PC-9 (cell line): ENCODE results near the gene PDE1C. TPM values are rescaled to one million over a fixed set of nuclear protein-coding genes. Genes with fewer than 3 reads are reported as not detected.

Experiments used
- BruUV-seq: library from RNA; stranded (reverse); fragments of 400-500 nt; replicated peaks from 2 replicates; lab custom pipeline; 2021; lab: Mats Ljungman, UMichigan
- CTCF ChIA-PET: fragments of 300-600 bp; sonication (Branson Sonifier 250); formaldehyde crosslinking; loops from one replicate; lab custom pipeline; 2022; ENCODE audit warnings: antibody characterized with exemption; lab: Charles Lee
- POLR2A ChIA-PET: fragments of 300-600 bp; sonication (Branson Sonifier 250); formaldehyde crosslinking; loops from one replicate; lab custom pipeline; 2022; ENCODE audit warnings: antibody characterized with exemption; ENCODE audit not compliant: unreplicated experiment; lab: Charles Lee
- DNase-seq, 2 experiments: peaks; one replicate each; pipeline versions ENCODE4 v3.0.0 to v3.0.0-alpha.2; 2015 to 2022; ENCODE audit warnings: mixed read lengths in 1 of 2
- H2AFZ ChIP-seq: fragments of 200-600 bp; sonication (generic); 2 replicates; pipeline ENCODE4 v1.8.1; 2017; ENCODE audit warnings: antibody characterized with exemption
- H3F3A ChIP-seq: fragments of 200-600 bp; sonication (generic); 2 replicates; pipeline ENCODE4 v1.8.1; 2017; ENCODE audit warnings: antibody characterized with exemption, mild to moderate bottlenecking, low read depth; ENCODE audit not compliant: insufficient read depth
- H3K27ac ChIP-seq: fragments of 200-600 bp; sonication (generic); 2 replicates; pipeline ENCODE4 v1.6.1; 2016; ENCODE audit warnings: mixed run types
- H3K27me3 ChIP-seq: fragments of 200-600 bp; sonication (generic); 2 replicates; pipeline ENCODE4 v1.6.1; 2016; ENCODE audit warnings: low read depth, mixed run types; ENCODE audit not compliant: insufficient read depth
- H3K36me3 ChIP-seq: fragments of 200-600 bp; sonication (generic); 2 replicates; pipeline ENCODE4 v1.6.1; 2016; ENCODE audit warnings: low read depth, mixed run types
- H3K4me1 ChIP-seq: fragments of 200-600 bp; sonication (generic); replicated peaks from 2 replicates; pipeline ENCODE4 v1.6.1; 2016; ENCODE audit warnings: mixed run types; ENCODE audit not compliant: insufficient read depth
- H3K4me2 ChIP-seq: fragments of 200-600 bp; sonication (generic); 2 replicates; pipeline ENCODE4 v1.6.1; 2017; ENCODE audit warnings: mixed run types
- H3K4me3 ChIP-seq: fragments of 200-600 bp; sonication (generic); 2 replicates; pipeline ENCODE4 v1.6.1; 2016; ENCODE audit warnings: mixed run types
- H3K79me2 ChIP-seq: fragments of 200-600 bp; sonication (generic); 2 replicates; pipeline ENCODE4 v1.6.1; 2017; ENCODE audit warnings: low read depth, mixed run types
- H3K9me2 ChIP-seq: fragments of 200-600 bp; sonication (generic); 2 replicates; pipeline ENCODE4 v1.8.1; 2017; ENCODE audit warnings: mild to moderate bottlenecking; ENCODE audit not compliant: insufficient read depth
- H3K9me3 ChIP-seq: fragments of 200-600 bp; sonication (generic); 2 replicates; pipeline ENCODE4 v1.8.1; 2016; ENCODE audit warnings: low read depth; ENCODE audit not compliant: insufficient read depth
- H4K20me1 ChIP-seq: fragments of 200-600 bp; sonication (generic); 2 replicates; pipeline ENCODE4 v1.8.1; 2017; ENCODE audit not compliant: insufficient read depth
- EZH2 ChIP-seq: fragments of 200-600 bp; sonication (generic); IDR thresholded peaks from 2 replicates; pipeline ENCODE4 v1.8.0; 2017; ENCODE audit warnings: antibody characterized with exemption, low read depth
- intact Hi-C: fragments of 100-400 bp; cut with micrococcal nuclease; formaldehyde crosslinking; loops from one replicate; pipeline ENCODE4 v1.10.0; 2022; ENCODE audit not compliant: unreplicated experiment
- total RNA-seq: library from RNA; stranded (reverse); gene quantifications from 2 replicates; pipeline ENCODE4 v1.2.3, GENCODE V29; 2021
- TF ChIP-seq, protein P1 (sequence below): fragments of 200-600 bp; sonication (generic); conservative IDR thresholded peaks from 2 replicates; pipeline ENCODE4 v1.6.1; 2017; ENCODE audit warnings: mixed run types, antibody characterized with exemption, mild to moderate bottlenecking, moderate library complexity

The PDE1C gene
- total RNA-seq, 1 experiment from 2014 or later: 1.7 TPM

DNA sequence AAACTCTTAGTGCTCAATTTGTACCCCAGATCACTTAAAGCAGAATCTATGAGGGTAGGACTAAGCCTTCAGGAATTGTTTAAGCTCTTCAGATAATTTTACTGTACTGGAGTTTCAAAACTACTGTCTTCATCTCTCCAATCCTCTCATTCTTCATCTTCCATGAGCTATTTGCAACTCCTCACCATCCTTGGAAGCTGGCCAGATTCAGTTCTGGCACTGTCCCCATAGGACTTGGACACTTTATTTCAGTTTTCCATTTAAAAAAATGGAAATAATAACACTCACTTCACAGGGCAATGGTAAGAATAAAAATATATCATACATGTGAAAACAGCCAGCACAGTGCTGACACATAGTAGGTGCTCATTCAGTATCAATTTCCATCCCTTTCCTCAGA is 308.6 kb downstream of the PDE1C start:
- peaks cover 14% of the 10 kb centered on the region; the same call in 1 of the 2 replicates for H3K27me3 ChIP-seq
- H2AFZ ChIP-seq: no peak overlapping the region
- no peaks in the 10 kb centered on the region for H3F3A ChIP-seq
- H3K4me2 ChIP-seq: no peak overlapping the region
- H3K9me2 ChIP-seq: peaks cover 2% of the 10 kb centered on the region; the same call in 1 of the 2 replicates
- no peaks in the 10 kb centered on the region for H3K36me3 ChIP-seq
- BruUV-seq: no TSS peak
- ChIA-PET POLR2A (no interaction called here), CTCF (no interaction called here)
- H3K79me2 ChIP-seq: no peaks in the 10 kb centered on the region
- DNase-seq: no peak
- no peaks in the 10 kb centered on the region for H4K20me1 ChIP-seq
- no peak overlapping the region for H3K4me3 ChIP-seq
- TF ChIP-seq, protein P1, sequence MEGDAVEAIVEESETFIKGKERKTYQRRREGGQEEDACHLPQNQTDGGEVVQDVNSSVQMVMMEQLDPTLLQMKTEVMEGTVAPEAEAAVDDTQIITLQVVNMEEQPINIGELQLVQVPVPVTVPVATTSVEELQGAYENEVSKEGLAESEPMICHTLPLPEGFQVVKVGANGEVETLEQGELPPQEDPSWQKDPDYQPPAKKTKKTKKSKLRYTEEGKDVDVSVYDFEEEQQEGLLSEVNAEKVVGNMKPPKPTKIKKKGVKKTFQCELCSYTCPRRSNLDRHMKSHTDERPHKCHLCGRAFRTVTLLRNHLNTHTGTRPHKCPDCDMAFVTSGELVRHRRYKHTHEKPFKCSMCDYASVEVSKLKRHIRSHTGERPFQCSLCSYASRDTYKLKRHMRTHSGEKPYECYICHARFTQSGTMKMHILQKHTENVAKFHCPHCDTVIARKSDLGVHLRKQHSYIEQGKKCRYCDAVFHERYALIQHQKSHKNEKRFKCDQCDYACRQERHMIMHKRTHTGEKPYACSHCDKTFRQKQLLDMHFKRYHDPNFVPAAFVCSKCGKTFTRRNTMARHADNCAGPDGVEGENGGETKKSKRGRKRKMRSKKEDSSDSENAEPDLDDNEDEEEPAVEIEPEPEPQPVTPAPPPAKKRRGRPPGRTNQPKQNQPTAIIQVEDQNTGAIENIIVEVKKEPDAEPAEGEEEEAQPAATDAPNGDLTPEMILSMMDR: no peak
- no peak for TF ChIP-seq EZH2
- H3K9me3 ChIP-seq: no peaks in the 10 kb centered on the region
- no peak overlapping the region for H3K27ac ChIP-seq
- H3K4me1 ChIP-seq: no peaks in the 10 kb centered on the region
- intact Hi-C loops: no loop called here

DNA sequence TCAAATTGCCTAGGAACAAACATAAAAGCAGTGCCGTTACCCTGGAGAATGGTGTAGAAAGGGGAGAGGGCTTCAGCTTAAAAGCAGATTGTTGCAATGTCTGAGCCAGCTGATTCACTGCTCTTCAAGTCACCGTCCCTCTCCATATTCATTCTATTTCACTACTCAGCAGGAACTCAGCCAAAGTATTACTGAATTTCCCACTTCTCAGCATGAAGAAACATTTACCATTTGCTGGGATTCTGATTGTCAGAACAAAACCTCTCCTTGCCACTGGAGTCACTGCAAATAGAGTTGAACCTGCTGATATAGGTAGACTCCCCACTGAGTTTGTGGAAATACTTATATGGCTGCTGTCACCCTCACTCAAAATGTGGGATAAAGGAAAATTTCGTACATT is 311.5 kb downstream of the PDE1C start:
- TF ChIP-seq EZH2: no peak
- TF ChIP-seq, protein P1: no peak
- BruUV-seq: no TSS peak
- H3K4me1 ChIP-seq: no peaks in the 10 kb centered on the region
- H3K9me2 ChIP-seq: peaks cover 2% of the 10 kb centered on the region; the same call in 1 of the 2 replicates
- CTCF ChIA-PET: no interaction called here
- no peaks in the 10 kb centered on the region; the same call in 1 of the 2 replicates for H3K27me3 ChIP-seq
- no peak overlapping the region for H3K4me3 ChIP-seq
- no peak for DNase-seq
- no peak overlapping the region for H2AFZ ChIP-seq
- intact Hi-C loops: no loop called here
- H3K9me3 ChIP-seq: no peaks in the 10 kb centered on the region
- H3K27ac ChIP-seq: no peak overlapping the region
- no peaks in the 10 kb centered on the region for H3F3A ChIP-seq
- no peaks in the 10 kb centered on the region for H3K79me2 ChIP-seq
- H3K36me3 ChIP-seq: no peaks in the 10 kb centered on the region
- no peak overlapping the region for H3K4me2 ChIP-seq
- POLR2A ChIA-PET: no interaction called here
- H4K20me1 ChIP-seq: no peaks in the 10 kb centered on the region

GRCh38 chr7:31751726-31752125 is 318.5 kb downstream of the PDE1C start:
- Histone ChIP-seq H3K9me2 (no peaks in the 10 kb centered on the region), H4K20me1 (no peaks in the 10 kb centered on the region), H3K4me3 (no peak overlapping the region), H3K4me1 (no peaks in the 10 kb centered on the region), H3K27me3 (peaks cover 6% of the 10 kb centered on the region; the same call in 1 of the 2 replicates), H3K4me2 (no peak overlapping the region), H3K36me3 (no peaks in the 10 kb centered on the region), H3K9me3 (no peaks in the 10 kb centered on the region), H3F3A (no peaks in the 10 kb centered on the region), H3K27ac (no peak overlapping the region), H2AFZ (no peak overlapping the region), H3K79me2 (no peaks in the 10 kb centered on the region)
- DNase-seq: peak in 1 of 2 experiments; percentile 22
- CTCF ChIA-PET: no interaction called here
- no TSS peak for BruUV-seq
- TF ChIP-seq, protein P1: no peak
- TF ChIP-seq EZH2: no peak
- POLR2A ChIA-PET: no interaction called here
- intact Hi-C loops: no loop called here
